ENCODE results near the gene TLK1. TPM values are rescaled to one million over a fixed set of nuclear protein-coding genes. Genes with fewer than 3 reads are reported as not detected.

The TLK1 gene
- total RNA-seq (2014; rRNA removed; shearing (Covaris generic); ENCODE audit: low replicate concordance) = 14.8 and 19.8 TPM in 2 replicates

- in situ Hi-C loops (cut with HindIII; ENCODE audit: low pct_unique_long_range_greater_than_20kb, low sequenced_read_pairs) = no loop called here
- DNase-seq (ENCODE audit: low read depth) = peak; percentile 84
Measured at GRCh38 chr2:171160119-171160955, at the start of gene TLK1. TSS of gene TLK1 (minus strand) at chr2:171160893. CDS start at chr2:171160428, 465 bp downstream.

GRCh38 chr2:171210216-171210863 is 49.6 kb upstream of the TLK1 start:
- DNase-seq (ENCODE audit: low read depth) = no peak
- in situ Hi-C loops (cut with HindIII; ENCODE audit: low pct_unique_long_range_greater_than_20kb, low sequenced_read_pairs) = no loop called here

GRCh38 chr2:171208657-171209056 is 48.0 kb upstream of the TLK1 start:
- in situ Hi-C loops (cut with HindIII; ENCODE audit: low pct_unique_long_range_greater_than_20kb, low sequenced_read_pairs) = no loop called here
- DNase-seq (ENCODE audit: low read depth) = no peak

DNA sequence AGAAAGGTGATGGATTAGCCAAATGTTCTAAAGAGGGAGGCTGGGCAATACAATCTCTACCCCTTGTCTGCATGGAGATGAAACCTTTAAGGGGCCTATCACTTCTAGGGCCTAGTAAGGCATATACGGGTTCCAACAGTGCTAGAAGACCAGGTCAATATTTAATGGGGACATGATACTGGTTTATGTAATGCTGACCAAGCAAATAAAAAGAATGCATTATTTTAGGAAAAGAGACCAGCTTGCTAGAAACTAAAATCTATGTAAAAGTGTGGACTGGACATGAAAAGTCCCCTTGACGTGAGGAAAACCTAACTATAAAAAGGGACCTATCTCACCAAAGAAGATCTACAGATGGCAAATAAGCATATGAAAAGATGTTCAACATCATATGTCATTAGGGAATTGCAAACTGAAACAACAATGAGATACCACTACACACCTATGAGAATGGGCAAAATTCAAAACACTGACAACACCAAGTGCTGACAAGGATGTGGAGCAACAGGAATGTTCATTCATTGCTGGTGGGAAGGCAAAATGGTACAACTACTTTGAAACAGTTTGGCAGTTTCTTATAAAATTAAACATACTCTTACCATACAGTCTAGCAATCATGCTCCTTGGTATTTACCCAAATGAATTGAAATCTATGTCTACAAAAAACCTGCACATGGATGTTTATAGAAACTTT is 45.9 kb upstream of the TLK1 start:
- in situ Hi-C loops (cut with HindIII; ENCODE audit: low pct_unique_long_range_greater_than_20kb, low sequenced_read_pairs) = no loop called here
- DNase-seq (ENCODE audit: low read depth) = no peak

DNA sequence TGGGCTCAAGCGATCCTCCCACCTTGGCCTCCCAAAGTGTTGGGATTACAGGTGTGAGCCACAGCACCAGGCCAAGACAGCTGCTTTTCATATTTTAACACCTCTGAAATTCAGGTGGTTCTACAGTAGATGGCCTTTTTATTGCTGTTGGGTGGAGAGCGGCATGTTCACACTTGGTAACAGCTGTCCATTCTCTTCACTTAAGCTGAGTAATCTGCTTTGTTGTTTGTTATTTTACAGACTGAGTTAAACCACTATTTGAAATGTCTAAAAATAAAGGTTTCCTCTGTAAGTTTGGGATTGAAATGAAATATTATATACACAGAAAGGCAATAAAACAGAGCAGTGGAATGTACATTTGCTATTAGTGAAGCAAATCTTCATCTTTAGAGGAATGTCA is 44.9 kb upstream of the TLK1 start:
- in situ Hi-C loops (cut with HindIII; ENCODE audit: low pct_unique_long_range_greater_than_20kb, low sequenced_read_pairs) = no loop called here

GRCh38 chr2:171201767-171202166 is 41.1 kb upstream of the TLK1 start:
- in situ Hi-C loops (cut with HindIII; ENCODE audit: low pct_unique_long_range_greater_than_20kb, low sequenced_read_pairs) = no loop called here
- DNase-seq (ENCODE audit: low read depth) = no peak

More for the DNA sequence above, 44.9 kb upstream of the TLK1 start:
- no peak for DNase-seq (ENCODE audit: low read depth)

GRCh38 chr2:171201271-171201670 is 40.6 kb upstream of the TLK1 start:
- DNase-seq (ENCODE audit: low read depth) = no peak
- in situ Hi-C loops (cut with HindIII; ENCODE audit: low pct_unique_long_range_greater_than_20kb, low sequenced_read_pairs) = no loop called here

GRCh38 chr2:171200469-171200868 is 39.8 kb upstream of the TLK1 start:
- in situ Hi-C loops (cut with HindIII; ENCODE audit: low pct_unique_long_range_greater_than_20kb, low sequenced_read_pairs) = no loop called here
- DNase-seq (ENCODE audit: low read depth) = no peak

- in situ Hi-C loops (cut with HindIII; ENCODE audit: low pct_unique_long_range_greater_than_20kb, low sequenced_read_pairs) = no loop called here
Measured at GRCh38 chr2:171191021-171191420, 30.3 kb upstream of the TLK1 start.

GRCh38 chr2:171187819-171188218 is 27.1 kb upstream of the TLK1 start:
- DNase-seq (ENCODE audit: low read depth) = no peak
- in situ Hi-C loops (cut with HindIII; ENCODE audit: low pct_unique_long_range_greater_than_20kb, low sequenced_read_pairs) = no loop called here

More at GRCh38 chr2:171191021-171191420, 30.3 kb upstream of the TLK1 start:
- DNase-seq (ENCODE audit: low read depth) = no peak

DNA sequence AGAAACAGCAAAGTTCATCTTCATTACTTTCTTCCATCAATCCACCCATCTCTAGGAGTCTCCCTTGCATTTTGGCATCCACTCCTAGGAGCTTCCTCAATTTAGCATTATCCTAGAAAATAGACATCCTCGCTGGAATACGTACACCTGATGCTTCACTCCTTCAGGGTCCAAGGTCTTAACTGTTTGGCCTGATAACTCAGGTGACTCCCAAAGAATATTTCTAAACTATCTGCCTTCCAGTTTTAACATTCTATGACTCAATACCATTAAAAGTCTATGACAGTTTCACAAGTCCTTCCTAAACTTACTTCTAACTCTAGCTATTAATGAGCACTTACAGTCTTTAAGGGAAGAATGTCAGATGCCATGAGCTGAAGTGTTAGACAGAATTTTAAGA is 26.5 kb upstream of the TLK1 start:
- no peak for DNase-seq (ENCODE audit: low read depth)
- in situ Hi-C loops (cut with HindIII; ENCODE audit: low pct_unique_long_range_greater_than_20kb, low sequenced_read_pairs) = no loop called here

DNA sequence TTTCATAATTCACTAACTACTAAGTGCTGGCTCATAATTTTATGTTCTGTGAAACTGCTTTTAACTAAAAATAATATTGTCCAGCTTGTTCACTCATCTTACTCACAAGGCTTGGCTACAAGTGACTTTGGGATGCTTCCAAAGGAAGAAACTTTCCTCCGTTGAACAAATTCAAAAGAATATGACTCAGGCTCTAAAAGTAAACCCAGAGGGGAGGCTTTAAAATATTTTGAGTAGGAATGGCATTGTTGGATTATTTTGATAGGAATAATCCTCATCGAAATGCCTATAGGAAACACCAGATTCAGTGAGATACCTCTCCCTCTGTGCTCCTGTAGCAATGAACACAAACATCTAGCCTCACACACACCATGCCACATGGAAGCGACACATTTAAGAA is 25.2 kb upstream of the TLK1 start:
- no peak for DNase-seq (ENCODE audit: low read depth)

GRCh38 chr2:171185165-171185818 is 24.6 kb upstream of the TLK1 start:
- in situ Hi-C loops (cut with HindIII; ENCODE audit: low pct_unique_long_range_greater_than_20kb, low sequenced_read_pairs) = no loop called here
- no peak for DNase-seq (ENCODE audit: low read depth)

More for the DNA sequence above, 25.2 kb upstream of the TLK1 start:
- in situ Hi-C loops (cut with HindIII; ENCODE audit: low pct_unique_long_range_greater_than_20kb, low sequenced_read_pairs) = no loop called here

DNA sequence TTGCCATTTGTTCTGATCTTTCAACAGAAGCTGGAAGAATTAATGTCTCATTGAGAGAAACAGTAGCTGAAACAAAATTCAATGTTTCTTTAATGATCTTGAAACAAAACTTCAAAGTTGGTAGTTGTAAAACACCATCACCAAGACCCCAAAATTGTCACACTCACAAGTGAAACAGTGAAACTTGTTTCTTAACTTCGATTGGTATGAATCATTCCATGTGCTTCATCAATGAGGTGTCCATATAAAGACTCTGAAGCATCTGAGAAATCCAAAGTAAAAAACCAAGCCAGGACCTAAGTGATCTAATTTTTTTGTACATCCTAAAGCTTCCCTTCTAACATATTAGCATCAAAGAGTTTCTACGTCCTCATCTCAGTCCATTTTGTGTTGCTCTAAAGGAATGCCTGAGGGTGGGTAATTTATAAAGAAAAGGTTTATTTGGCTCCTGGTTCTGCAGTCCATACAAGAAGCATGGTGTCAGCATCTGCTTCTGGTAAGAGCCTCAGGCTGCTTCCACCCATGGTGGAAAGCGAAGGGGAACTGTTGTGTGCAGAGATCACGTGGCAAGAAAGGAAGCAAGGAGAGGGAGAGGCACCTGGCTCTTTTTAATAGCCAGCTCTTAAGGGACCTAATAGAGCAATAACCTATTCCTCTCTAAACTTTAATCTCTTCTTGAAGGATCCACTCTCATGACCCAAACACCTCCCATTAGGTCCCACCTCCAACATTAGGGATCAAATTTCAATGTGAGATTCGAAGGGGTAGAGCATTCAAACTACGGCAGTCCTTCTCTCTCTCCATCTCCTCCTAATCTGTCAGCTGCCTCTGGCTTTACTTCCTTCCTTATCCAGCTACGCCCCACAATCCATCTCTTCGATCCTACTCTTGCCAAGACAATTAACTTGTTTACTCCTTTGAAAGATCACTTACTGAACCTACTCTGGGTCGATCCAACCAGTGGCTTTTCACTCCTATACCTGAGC is 20.7 kb upstream of the TLK1 start:
- DNase-seq (ENCODE audit: low read depth) = no peak

GRCh38 chr2:171180229-171180930 is 19.7 kb upstream of the TLK1 start:
- in situ Hi-C loops (cut with HindIII; ENCODE audit: low pct_unique_long_range_greater_than_20kb, low sequenced_read_pairs) = no loop called here
- no peak for DNase-seq (ENCODE audit: low read depth)

More for the DNA sequence above, 20.7 kb upstream of the TLK1 start:
- in situ Hi-C loops (cut with HindIII; ENCODE audit: low pct_unique_long_range_greater_than_20kb, low sequenced_read_pairs) = no loop called here

GRCh38 chr2:171178993-171179392 is 18.3 kb upstream of the TLK1 start:
- in situ Hi-C loops (cut with HindIII; ENCODE audit: low pct_unique_long_range_greater_than_20kb, low sequenced_read_pairs) = no loop called here
- no peak for DNase-seq (ENCODE audit: low read depth)

- in situ Hi-C loops (cut with HindIII; ENCODE audit: low pct_unique_long_range_greater_than_20kb, low sequenced_read_pairs) = no loop called here
- DNase-seq (ENCODE audit: low read depth) = no peak
Measured at GRCh38 chr2:171176516-171176915, 15.8 kb upstream of the TLK1 start.
